Esophagus (tissue), 2 donors: ENCODE measurements around the gene OLFM4. TPM values are rescaled to one million over a fixed set of nuclear protein-coding genes. Genes with fewer than 3 reads are reported as not detected.

ENCODE experiments used
- H3K27ac ChIP-seq, 2 donors: one replicate each; pipeline ENCODE4 v1.5.1; 2013; ENCODE audit warnings: low read depth in 2 of 2, mild to moderate bottlenecking in 2 of 2, inconsistent platforms in 1 of 2, low read length in 1 of 2, moderate library complexity in 1 of 2
- H3K27me3 ChIP-seq, 2 donors: one replicate each; pipeline ENCODE4 v1.6.1; 2013; ENCODE audit warnings: low read length in 2 of 2, control low read depth in 1 of 2, mild to moderate bottlenecking in 1 of 2; ENCODE audit not compliant: insufficient read depth in 2 of 2, control insufficient read depth in 1 of 2
- H3K36me3 ChIP-seq, 2 donors: one replicate each; pipeline ENCODE4 v1.6.1; 2013; ENCODE audit warnings: low read length in 1 of 2; ENCODE audit not compliant: control insufficient read depth in 2 of 2, insufficient read depth in 2 of 2
- H3K4me1 ChIP-seq, 2 donors: one replicate each; pipeline ENCODE4 v1.6.1; 2013; ENCODE audit warnings: low read length in 1 of 2; ENCODE audit not compliant: control insufficient read depth in 2 of 2, insufficient read depth in 2 of 2
- H3K4me3 ChIP-seq, 2 donors: one replicate each; pipeline ENCODE4 v1.5.1; 2013; ENCODE audit warnings: low read length in 2 of 2, mild to moderate bottlenecking in 2 of 2, low read depth in 1 of 2, moderate library complexity in 1 of 2
- H3K9me3 ChIP-seq, 2 donors: one replicate each; pipeline ENCODE4 v1.6.1; 2013; ENCODE audit warnings: mild to moderate bottlenecking in 2 of 2, low read depth in 1 of 2, low read length in 1 of 2, moderate library complexity in 1 of 2; ENCODE audit not compliant: control insufficient read depth in 2 of 2, insufficient read depth in 1 of 2
- WGBS, 2 donors: extraction: QIAGEN DNeasy Blood & Tissue Kit; methylation state at CpG; one replicate each; pipeline ENCODE4 v1.1.7; 2013; 5-methylcytosine and 5-hydroxymethylcytosine counted together
- polyA plus RNA-seq, 2 donors: library from polyadenylated mRNA; stranded (reverse); fragments of 200-250 nt; gene quantifications; one replicate each; pipeline ENCODE4 v1.2.3, GENCODE V29; 2013
- donor health status: healthy with polysubstance abuse.
- donor health status: Bipolar disorder and iron deficiency.

Gene OLFM4
- polyA plus RNA-seq, 2 donors: 0.05 to 1.3 TPM

GRCh38 chr13:53088871-53089270, 60.3 kb downstream of the OLFM4 start:
- 76 to 81% methylated on average over 3 of the region's 3 CpGs for WGBS, 2 donors
- no peak overlapping the region for H3K27ac ChIP-seq
- H3K4me3 ChIP-seq: no peak overlapping the region
- no peaks in the 10 kb centered on the region for H3K9me3 ChIP-seq
- H3K4me1 ChIP-seq: no peaks in the 10 kb centered on the region
- no peaks in the 10 kb centered on the region for H3K27me3 ChIP-seq
- H3K36me3 ChIP-seq: no peaks in the 10 kb centered on the region

- Histone ChIP-seq H3K27me3 (no peaks in the 10 kb centered on the region), H3K4me1 (no peaks in the 10 kb centered on the region), H3K27ac (no peak overlapping the region), H3K9me3 (no peaks in the 10 kb centered on the region), H3K36me3 (no peaks in the 10 kb centered on the region), H3K4me3 (no peak overlapping the region)
- WGBS, 2 donors: 66% methylated on average over 1 of the region's 1 CpG
Observed at GRCh38 chr13:53089951-53090350, 61.3 kb downstream of the OLFM4 start.

- no peaks in the 10 kb centered on the region for H3K4me1 ChIP-seq
- H3K36me3 ChIP-seq: no peaks in the 10 kb centered on the region
- no peak overlapping the region for H3K27ac ChIP-seq
- H3K27me3 ChIP-seq: no peaks in the 10 kb centered on the region
- no peaks in the 10 kb centered on the region for H3K9me3 ChIP-seq
- H3K4me3 ChIP-seq: no peak overlapping the region
- WGBS, 2 donors: 49 to 54% methylated on average over 3 of the region's 3 CpGs
Observed at GRCh38 chr13:53090461-53090860, 61.8 kb downstream of the OLFM4 start.

GRCh38 chr13:53092931-53093330, 64.3 kb downstream of the OLFM4 start:
- WGBS, 2 donors: 62 to 65% methylated on average over 2 of the region's 2 CpGs

GRCh38 chr13:53098455-53098854, 69.8 kb downstream of the OLFM4 start:
- no peaks in the 10 kb centered on the region for H3K4me1 ChIP-seq
- no peak overlapping the region for H3K27ac ChIP-seq
- H3K27me3 ChIP-seq: no peaks in the 10 kb centered on the region
- no peaks in the 10 kb centered on the region for H3K36me3 ChIP-seq
- H3K9me3 ChIP-seq: no peaks in the 10 kb centered on the region
- no peak overlapping the region for H3K4me3 ChIP-seq

More at GRCh38 chr13:53092931-53093330, 64.3 kb downstream of the OLFM4 start:
- Histone ChIP-seq H3K4me1 (no peaks in the 10 kb centered on the region), H3K9me3 (no peaks in the 10 kb centered on the region), H3K36me3 (no peaks in the 10 kb centered on the region), H3K27ac (no peak overlapping the region), H3K27me3 (no peaks in the 10 kb centered on the region), H3K4me3 (no peak overlapping the region)

GRCh38 chr13:53100394-53101063, 71.9 kb downstream of the OLFM4 start:
- H3K4me1 ChIP-seq: no peaks in the 10 kb centered on the region
- H3K27me3 ChIP-seq: no peaks in the 10 kb centered on the region
- H3K9me3 ChIP-seq: no peaks in the 10 kb centered on the region
- H3K36me3 ChIP-seq: no peaks in the 10 kb centered on the region
- H3K27ac ChIP-seq: no peak overlapping the region
- H3K4me3 ChIP-seq: no peak overlapping the region
- 85 to 89% methylated on average over 1 of the region's 1 CpG for WGBS, 2 donors

Other genes with a start within 250 kb of the OLFM4 start
- not detected for gene PCDH8, start 180.2 kb upstream of the OLFM4 start, polyA plus RNA-seq